Measurements from ENCODE around the gene TIMM44. TPM values are rescaled to one million over a fixed set of nuclear protein-coding genes. Genes with fewer than 3 reads are reported as not detected.

Gene TIMM44
- total and polyA plus RNA-seq, 2 donors (not counting 3 experiments of a cell fraction or from before 2014, with no cell fraction given): 61.5 to 64.3 TPM

- Histone ChIP-seq H3K9me3 (replicated peaks; ENCODE audit: control insufficient read depth, insufficient read depth, low read length) (no peaks in the 10 kb centered on the region), H3K9me1 (replicated peaks; ENCODE audit: control insufficient read depth, extremely low read depth, insufficient read depth, low read length) (no peaks in the 10 kb centered on the region), H3K36me3 (ENCODE audit: control insufficient read depth in 2 of 2, extremely low read depth in 1 of 2, insufficient read depth in 2 of 2, low read length in 2 of 2) (peaks cover 0 to 5% of the 10 kb centered on the region in 2 experiments), H3K4me2 (ENCODE audit: insufficient read depth, low read length) (no peak overlapping the region), H2AFZ (ENCODE audit: low read depth, low read length) (no peak overlapping the region), H3K4me1 (ENCODE audit: control insufficient read depth, extremely low read depth, insufficient read depth, low read length) (peaks cover 24% of the 10 kb centered on the region), H4K20me1 (replicated peaks; ENCODE audit: control insufficient read depth, extremely low read depth, insufficient read depth, low read length) (no peaks in the 10 kb centered on the region), H3K4me3 (replicated peaks in 1 of 3; ENCODE audit: insufficient read depth in 1 of 3, low read depth in 1 of 3, low read length in 3 of 3) (no peak overlapping the region), H3K79me2 (ENCODE audit: control insufficient read depth, insufficient read depth, low read length) (no peaks in the 10 kb centered on the region), H3K27me3 (ENCODE audit: control insufficient read depth in 2 of 2, insufficient read depth in 2 of 2, low read length in 2 of 2) (peaks cover 6 to 14% of the 10 kb centered on the region in 2 experiments), H3K9ac (replicated peaks; ENCODE audit: extremely low read depth, insufficient read depth, low read length) (no peak overlapping the region), H3K27ac (ENCODE audit: insufficient read depth, low read depth, low read length) (no peak overlapping the region)
- no peak for TF ChIP-seq MAX (IDR thresholded peaks at IDR 0.05; ENCODE audit: insufficient read depth, insufficient read length)
- no peak for TF ChIP-seq EZH2 (IDR thresholded peaks at IDR 0.05; ENCODE audit: borderline replicate concordance, low read depth, low read length, severe bottlenecking)
- no peak for TF ChIP-seq MYC (IDR thresholded peaks at IDR 0.05; ENCODE audit: low read depth, low read length)
- TF ChIP-seq CTCF (IDR thresholded peaks at IDR 0.05; ENCODE audit: extremely low read depth in 1 of 2, insufficient read depth in 1 of 2, low read depth in 1 of 2, low read length in 2 of 2): no peak
- no peak for TF ChIP-seq JUN (IDR thresholded peaks at IDR 0.05; ENCODE audit: borderline replicate concordance, insufficient read depth, insufficient read length, low read depth)
- no peak for TF ChIP-seq POLR2A (IDR thresholded peaks at IDR 0.05; ENCODE audit: low read depth, low read length)
- TF ChIP-seq GATA2 (IDR thresholded peaks at IDR 0.05; ENCODE audit: insufficient read depth, insufficient read length, low read depth, low read length): no peak
- no peak for TF ChIP-seq FOS (IDR thresholded peaks at IDR 0.05; ENCODE audit: borderline replicate concordance, insufficient read depth, low read length)
- no peak for TF ChIP-seq POLR2AphosphoS5 (IDR thresholded peaks at IDR 0.05; ENCODE audit: insufficient read depth, low read depth, low read length)
- no peak for DNase-seq (ENCODE audit: low read depth, low spot score)
- CTCF ChIA-PET: interaction anchor here (1.0 to 5.1 kb wide), 3 partner anchors 22 to 123 kb away, joined by 3 to 34 read pairs (median 8); partner anchors contain the start of gene TIMM44
- FAIRE-seq: no peak
- TSS peak; percentile 38 for BruUV-seq (replicated peaks)
- POLR2A ChIA-PET: no interaction called here
- intact Hi-C loops (cut with micrococcal nuclease): loop anchor here (2.0 to 5.0 kb wide), 2 partner anchors 51 to 240 kb away; partner anchors contain the start of gene TRAPPC5
- dilution Hi-C loops (cut with MboI; ENCODE audit: extremely low pct_ligation_motif_present, low sequenced_read_pairs): no loop called here
Measured at GRCh38 chr19:7921967-7922835, 21.3 kb downstream of the TIMM44 start.
